BE2C (cell line): ENCODE measurements around the gene INPP4B.
A peak's percentile ranks its signal among the peaks of the same experiment; 100 is the strongest.

Source experiments
- DNase-seq: peaks from one replicate; pipeline ENCODE4 v3.0.0-alpha.2; 2020
- H3K27me3 ChIP-seq: fragments of 250-450 bp; sonication (Bioruptor Pico); 2 replicates; pipeline ENCODE4 v1.5.1; 2020; ENCODE audit warnings: mild to moderate bottlenecking
- H3K36me3 ChIP-seq: fragments of 250-450 bp; sonication (Bioruptor Pico); 2 replicates; pipeline ENCODE4 v1.5.1; 2020; ENCODE audit warnings: mild to moderate bottlenecking
- H3K4me1 ChIP-seq: fragments of 250-450 bp; sonication (Bioruptor Pico); 2 replicates; pipeline ENCODE4 v1.5.1; 2020
- H3K4me3 ChIP-seq: 2 replicates; pipeline ENCODE4 v1.5.1; 2011; ENCODE audit warnings: low read depth, low read length
- H3K9me3 ChIP-seq: fragments of 250-450 bp; sonication (Bioruptor Pico); 2 replicates; pipeline ENCODE4 v1.5.1; 2020
- CTCF ChIP-seq: IDR thresholded peaks from 2 replicates; pipeline ENCODE4 v1.5.1; 2012; ENCODE audit warnings: mild to moderate bottlenecking, low read depth, low read length

Gene INPP4B

GRCh38 chr4:142040043-142040442 is 806.1 kb downstream of the INPP4B start:
- peak; percentile 46 for TF ChIP-seq CTCF
- H3K36me3 ChIP-seq = no peaks in the 10 kb centered on the region
- no peak overlapping the region for H3K4me3 ChIP-seq
- no peaks in the 10 kb centered on the region for H3K27me3 ChIP-seq
- peaks cover 3% of the 10 kb centered on the region for H3K4me1 ChIP-seq
- DNase-seq = peak; percentile 20
- no peaks in the 10 kb centered on the region for H3K9me3 ChIP-seq

- H3K36me3 ChIP-seq = no peaks in the 10 kb centered on the region
- TF ChIP-seq CTCF = no peak
- H3K4me3 ChIP-seq = no peak overlapping the region
- peaks cover 3% of the 10 kb centered on the region for H3K4me1 ChIP-seq
- no peak for DNase-seq
- H3K27me3 ChIP-seq = no peaks in the 10 kb centered on the region
- H3K9me3 ChIP-seq = no peaks in the 10 kb centered on the region
Observed at GRCh38 chr4:142036795-142037583, 809.1 kb downstream of the INPP4B start.

GRCh38 chr4:142035566-142035965 is 810.5 kb downstream of the INPP4B start:
- H3K4me3 ChIP-seq = no peak overlapping the region
- no peaks in the 10 kb centered on the region for H3K36me3 ChIP-seq
- H3K9me3 ChIP-seq = no peaks in the 10 kb centered on the region
- no peaks in the 10 kb centered on the region for H3K27me3 ChIP-seq
- peaks cover 3% of the 10 kb centered on the region for H3K4me1 ChIP-seq
- no peak for TF ChIP-seq CTCF
- DNase-seq = no peak

GRCh38 chr4:142034101-142034500 is 812.0 kb downstream of the INPP4B start:
- no peaks in the 10 kb centered on the region for H3K27me3 ChIP-seq
- H3K9me3 ChIP-seq = no peaks in the 10 kb centered on the region
- TF ChIP-seq CTCF = no peak
- H3K4me1 ChIP-seq = peaks cover 4% of the 10 kb centered on the region; the same call in 1 of the 2 replicates
- DNase-seq = no peak
- H3K4me3 ChIP-seq = no peak overlapping the region
- no peaks in the 10 kb centered on the region for H3K36me3 ChIP-seq

- no peak for DNase-seq
- H3K4me1 ChIP-seq = peaks cover 4% of the 10 kb centered on the region; the same call in 1 of the 2 replicates
- H3K4me3 ChIP-seq = no peak overlapping the region
- no peaks in the 10 kb centered on the region for H3K36me3 ChIP-seq
- H3K9me3 ChIP-seq = no peaks in the 10 kb centered on the region
- TF ChIP-seq CTCF = no peak
- H3K27me3 ChIP-seq = no peaks in the 10 kb centered on the region
Observed at GRCh38 chr4:142030010-142030409, 816.1 kb downstream of the INPP4B start.

- no peak for TF ChIP-seq CTCF
- H3K27me3 ChIP-seq = no peaks in the 10 kb centered on the region
Observed at GRCh38 chr4:142021761-142022160, 824.3 kb downstream of the INPP4B start.

More at GRCh38 chr4:142021761-142022160, 824.3 kb downstream of the INPP4B start:
- DNase-seq = no peak
- H3K4me1 ChIP-seq = no peaks in the 10 kb centered on the region
- H3K9me3 ChIP-seq = no peaks in the 10 kb centered on the region
- no peak overlapping the region for H3K4me3 ChIP-seq
- no peaks in the 10 kb centered on the region for H3K36me3 ChIP-seq
